ENCODE data around the gene ZXDC. TPM values are rescaled to one million over a fixed set of nuclear protein-coding genes. Genes with fewer than 3 reads are reported as not detected.

The ZXDC gene
- total and polyA plus RNA-seq, 9 of the 15 experiments (the other 6 are each of a cell fraction or from before 2014, with no cell fraction given): 0.59 to 13.4 (median 7.3) TPM

DNA sequence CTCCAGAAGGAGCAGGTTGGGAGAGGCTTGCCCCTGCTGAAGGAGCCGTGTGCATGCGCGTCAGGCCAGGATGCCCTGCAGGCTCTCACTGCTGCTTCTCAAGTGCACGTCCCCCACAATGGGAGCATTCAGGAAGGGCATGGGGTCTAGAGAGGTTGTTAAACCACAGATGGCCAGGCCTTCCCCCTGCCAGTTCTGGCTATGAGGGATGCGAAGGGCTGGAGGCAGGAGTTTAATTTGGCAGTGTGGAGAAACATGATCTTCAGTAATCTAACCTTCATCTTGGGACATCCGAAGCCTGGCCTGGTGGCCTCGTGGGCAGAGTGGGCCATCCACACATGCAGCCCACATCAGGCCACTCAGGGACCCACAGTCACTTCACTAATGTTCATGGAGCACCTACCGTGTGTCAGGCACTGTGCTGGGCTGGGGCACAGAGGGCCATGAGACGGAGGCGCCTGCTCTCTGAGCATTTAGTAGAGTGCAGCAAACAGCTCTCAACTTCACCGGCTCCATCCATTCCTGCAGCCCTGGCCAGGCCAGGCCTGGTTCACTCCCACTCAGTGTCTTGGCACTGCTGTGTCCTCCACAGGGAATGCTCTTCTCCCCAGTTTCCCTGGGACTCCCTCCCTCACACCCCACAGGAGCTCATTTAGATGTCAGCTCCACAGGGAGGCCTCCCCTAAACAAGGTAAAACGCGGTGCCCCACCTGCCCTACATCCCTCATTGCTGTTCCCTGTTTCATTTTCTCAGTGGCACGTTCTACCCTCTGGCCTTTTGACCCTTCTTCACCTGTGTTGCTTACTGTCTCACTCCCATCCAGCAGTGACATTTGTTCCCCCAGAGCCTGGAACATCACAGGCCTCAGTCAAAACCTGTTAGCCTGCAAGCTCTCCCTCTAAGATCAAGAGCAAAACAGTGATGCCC lies 77.0 kb downstream of the ZXDC start:
- H3K4me1 ChIP-seq (replicated peaks in 1 of 2; ENCODE audit: control insufficient read depth in 2 of 2, insufficient read depth in 2 of 2, low read length in 2 of 2): no peaks in the 10 kb centered on the region; a peak in 1 of 5 replicates
- TF ChIP-seq DDX20 (tag; IDR thresholded peaks at IDR 0.05; ENCODE audit: low read depth): no peak
- no peak for TF ChIP-seq NFIX (CRISPR knock-in tag; IDR thresholded peaks at IDR 0.05; ENCODE audit: low read depth)
- TF ChIP-seq ADNP (tag; IDR thresholded peaks at IDR 0.05): no peak
- no peak for TF ChIP-seq EP400 (IDR thresholded peaks at IDR 0.05)
- no peak for TF ChIP-seq CCAR2 (IDR thresholded peaks at IDR 0.05; ENCODE audit: low read depth, low read length)
- no peak for TF ChIP-seq ESRRB (CRISPR knock-in tag; IDR thresholded peaks at IDR 0.05; ENCODE audit: borderline replicate concordance)
- no peak for TF ChIP-seq CEBPB (tag; IDR thresholded peaks at IDR 0.05)
- no peak for TF ChIP-seq KDM5B (IDR thresholded peaks at IDR 0.05; ENCODE audit: insufficient replicate concordance, low read depth, low read length)
- TF ChIP-seq MAFG (tag; conservative IDR thresholded peaks at IDR 0.05): no peak
- TF ChIP-seq, protein P1, sequence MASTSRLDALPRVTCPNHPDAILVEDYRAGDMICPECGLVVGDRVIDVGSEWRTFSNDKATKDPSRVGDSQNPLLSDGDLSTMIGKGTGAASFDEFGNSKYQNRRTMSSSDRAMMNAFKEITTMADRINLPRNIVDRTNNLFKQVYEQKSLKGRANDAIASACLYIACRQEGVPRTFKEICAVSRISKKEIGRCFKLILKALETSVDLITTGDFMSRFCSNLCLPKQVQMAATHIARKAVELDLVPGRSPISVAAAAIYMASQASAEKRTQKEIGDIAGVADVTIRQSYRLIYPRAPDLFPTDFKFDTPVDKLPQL (IDR thresholded peaks at IDR 0.05; ENCODE audit: extremely low read depth, insufficient read length): no peak
- TF ChIP-seq ELK1 (CRISPR knock-in tag; IDR thresholded peaks at IDR 0.05): no peak
- no peak for TF ChIP-seq TAF15 (IDR thresholded peaks at IDR 0.05; ENCODE audit: low read depth, low read length)
- TF ChIP-seq ZNF445 (CRISPR knock-in tag; IDR thresholded peaks at IDR 0.05; ENCODE audit: low read depth): no peak
- TF ChIP-seq ZNF551 (CRISPR knock-in tag; IDR thresholded peaks at IDR 0.05): no peak
- TF ChIP-seq NR4A1 (CRISPR knock-in tag; IDR thresholded peaks at IDR 0.05): no peak
- no peak for TF ChIP-seq NR4A1 (tag; IDR thresholded peaks at IDR 0.05)
- no peak for TF ChIP-seq DACH1 (IDR thresholded peaks at IDR 0.05; ENCODE audit: partially characterized antibody)
- no peak for TF ChIP-seq CCNT2 (IDR thresholded peaks at IDR 0.05; ENCODE audit: borderline replicate concordance, extremely low read depth, insufficient read length, low read depth, low read length)
- no peak for TF ChIP-seq RCOR1 (IDR thresholded peaks at IDR 0.05; ENCODE audit: borderline replicate concordance in 1 of 2, low read depth in 2 of 2, low read length in 2 of 2)
- TF ChIP-seq COPS2 (conservative IDR thresholded peaks at IDR 0.05): no peak
- no peaks in the 10 kb centered on the region for H3K9me3 ChIP-seq (replicated peaks; ENCODE audit: control insufficient read depth, insufficient read depth, low read depth, low read length)
- no peak overlapping the region for H3K9ac ChIP-seq (ENCODE audit: insufficient read depth in 1 of 2, low read depth in 2 of 2, low read length in 2 of 2)
- no peak overlapping the region for H3K27ac ChIP-seq (ENCODE audit: extremely low read depth, low read depth, low read length)
- ATAC-seq: no peak
- H3K27me3 ChIP-seq (ENCODE audit: control insufficient read depth in 2 of 2, insufficient read depth in 2 of 2, low read length in 2 of 2): peaks cover 5 to 44% of the 10 kb centered on the region in 2 experiments; a peak in 4 of 5 replicates
- in situ Hi-C loops (cut with MboI): loop anchor here (25.0 kb wide), 1 partner anchor 261 kb away; no protein-coding TSS in a partner anchor
- H3K4me2 ChIP-seq (ENCODE audit: insufficient read depth, low read length): no peak overlapping the region
- no peaks in the 10 kb centered on the region for H4K20me1 ChIP-seq (replicated peaks; ENCODE audit: control insufficient read depth, insufficient read depth, low read length)
- intact Hi-C loops (cut with micrococcal nuclease): no loop called here
- no TSS peak for BruUV-seq (replicated peaks)
- H3K79me2 ChIP-seq (ENCODE audit: control insufficient read depth, insufficient read depth, low read length): no peaks in the 10 kb centered on the region
- FAIRE-seq: no peak
- no peak overlapping the region for H3K4me3 ChIP-seq
- H3K9me1 ChIP-seq (ENCODE audit: control insufficient read depth, insufficient read depth, low read length): no peaks in the 10 kb centered on the region
- ChIA-PET POLR2A (interaction anchor here (0.6 kb wide), 1 partner anchor 59 kb away, joined by 3 read pairs; no protein-coding TSS in a partner anchor), CTCF (ENCODE audit: low intra/inter-chr PET ratio) (no interaction called here)
- H3K36me3 ChIP-seq (ENCODE audit: control insufficient read depth, insufficient read depth, low read length): no peaks in the 10 kb centered on the region
- no peak for DNase-seq (ENCODE audit: extremely low read depth in 1 of 4, low spot score in 3 of 4)
- 6% methylated on average over 13 of the region's 14 CpGs for WGBS (ENCODE audit: insufficient coverage, low coverage, missing lambda C conversion rate)
- H2AFZ ChIP-seq (ENCODE audit: low read depth, low read length): no peak overlapping the region
